IPS-11a (cell line): ENCODE results near the gene DNM2.
"Not testable (repeated sequence)": the region's sequence is repeated elsewhere in the genome, so short reads cannot be mapped to it uniquely, and the experiment has no call there.

Experiments
- H3K4me3 ChIP-seq: one replicate; pipeline ENCODE4 v1.5.1; 2013; ENCODE audit warnings: low read depth, low read length, control low read depth

DNM2 gene

DNA sequence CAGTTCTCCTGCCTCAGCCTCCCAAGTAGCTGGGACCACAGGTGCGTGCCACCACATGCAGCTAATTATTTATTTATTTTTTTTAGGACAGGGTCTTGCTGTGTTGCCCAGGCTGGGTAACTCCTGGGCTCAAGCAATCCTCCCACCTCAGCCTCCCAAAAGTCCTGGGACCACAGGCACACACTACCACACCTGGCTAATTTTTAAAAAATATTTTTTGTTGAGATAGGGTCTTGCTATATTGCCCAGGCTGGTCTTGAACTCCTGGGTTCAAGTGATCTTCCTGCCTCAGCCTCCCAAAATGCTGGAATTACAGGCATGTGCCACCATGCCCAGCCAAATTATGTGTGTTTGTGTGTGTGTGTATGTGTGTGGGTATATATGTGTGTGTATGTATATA is 139.0 kb downstream of the DNM2 start:
- not testable (repeated sequence) for H3K4me3 ChIP-seq

DNA sequence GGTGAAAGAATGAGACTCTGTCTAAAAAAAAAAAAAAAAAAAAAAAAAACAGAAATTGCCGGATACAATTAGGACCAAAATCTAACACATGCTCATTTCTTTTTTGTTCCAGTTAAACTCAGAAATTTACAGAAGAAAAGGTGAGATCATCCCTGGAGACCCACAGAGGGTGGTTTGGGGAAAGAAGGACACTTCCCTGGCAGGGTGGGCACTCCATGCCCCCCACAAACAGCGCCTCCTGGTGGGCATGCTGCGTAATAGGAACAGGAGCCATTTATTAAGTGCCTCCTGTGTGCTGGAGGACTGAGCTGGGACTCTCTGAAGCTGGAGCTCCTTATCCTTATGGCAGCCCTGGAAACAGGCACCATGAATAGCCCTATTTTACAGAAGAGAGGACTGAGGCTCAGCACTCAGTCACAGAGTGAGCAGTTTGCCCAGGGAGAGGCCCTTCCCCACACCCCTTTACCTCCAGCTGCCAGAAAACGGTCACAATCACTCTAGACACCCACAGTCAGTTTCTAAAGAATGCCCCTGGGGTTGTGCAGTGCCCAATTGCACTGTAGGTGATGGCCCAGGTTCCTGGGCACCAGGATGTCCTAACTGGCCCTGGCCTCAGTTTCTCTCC is 140.4 kb downstream of the DNM2 start:
- H3K4me3 ChIP-seq = no peak overlapping the region

DNA sequence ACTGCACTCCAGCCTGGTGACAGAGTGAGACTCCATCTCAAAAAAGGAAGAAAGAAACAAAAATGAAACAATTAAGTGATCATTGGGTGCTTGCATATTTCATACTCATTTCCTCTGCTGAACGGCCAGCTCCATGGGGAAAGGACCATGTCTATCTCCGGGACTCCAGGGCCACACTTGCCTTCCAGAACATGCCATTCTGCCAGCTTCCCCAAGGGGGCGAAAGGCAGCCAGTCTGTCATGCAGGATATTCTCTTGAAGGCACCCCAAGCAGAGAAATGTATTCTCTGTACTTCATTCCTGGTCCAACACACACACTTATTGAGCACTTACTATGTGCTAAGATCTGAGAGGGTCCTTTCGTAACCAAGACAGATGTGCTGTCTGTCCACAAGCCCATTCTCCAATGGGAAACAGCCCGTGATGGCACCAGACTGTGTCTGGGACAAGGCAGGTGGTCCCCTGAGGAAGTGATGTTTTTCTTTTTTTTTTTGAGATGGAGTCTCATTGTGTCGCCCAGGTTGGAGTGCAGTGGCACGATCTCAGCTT is 143.3 kb downstream of the DNM2 start:
- no peak overlapping the region for H3K4me3 ChIP-seq

DNA sequence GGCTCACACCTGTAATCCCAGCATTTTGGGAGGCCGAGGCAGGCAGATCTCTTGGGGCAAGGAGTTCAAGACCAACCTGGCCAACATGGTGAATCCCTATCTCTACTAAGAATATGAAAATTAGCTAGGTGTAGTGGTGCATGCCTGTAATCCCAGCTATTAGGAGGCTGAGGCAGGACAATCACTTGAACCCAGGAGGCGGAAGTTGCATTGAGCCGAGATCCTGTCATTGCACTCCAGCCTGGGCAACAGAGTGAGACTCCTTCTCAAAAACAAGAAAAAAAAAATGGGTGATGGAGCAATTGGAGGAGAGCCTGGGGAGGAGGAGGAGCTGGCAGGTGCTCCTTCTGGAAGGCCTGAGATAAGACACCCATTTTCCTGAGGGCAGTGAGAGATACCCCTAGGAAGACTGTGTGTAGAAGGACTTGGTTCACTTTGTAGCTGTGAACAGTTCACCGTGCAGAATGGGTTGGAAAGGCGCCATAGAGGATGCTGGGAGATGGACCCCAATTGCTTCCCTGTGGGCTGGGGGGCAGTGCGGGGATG is 144.8 kb downstream of the DNM2 start:
- no peak overlapping the region for H3K4me3 ChIP-seq

DNA sequence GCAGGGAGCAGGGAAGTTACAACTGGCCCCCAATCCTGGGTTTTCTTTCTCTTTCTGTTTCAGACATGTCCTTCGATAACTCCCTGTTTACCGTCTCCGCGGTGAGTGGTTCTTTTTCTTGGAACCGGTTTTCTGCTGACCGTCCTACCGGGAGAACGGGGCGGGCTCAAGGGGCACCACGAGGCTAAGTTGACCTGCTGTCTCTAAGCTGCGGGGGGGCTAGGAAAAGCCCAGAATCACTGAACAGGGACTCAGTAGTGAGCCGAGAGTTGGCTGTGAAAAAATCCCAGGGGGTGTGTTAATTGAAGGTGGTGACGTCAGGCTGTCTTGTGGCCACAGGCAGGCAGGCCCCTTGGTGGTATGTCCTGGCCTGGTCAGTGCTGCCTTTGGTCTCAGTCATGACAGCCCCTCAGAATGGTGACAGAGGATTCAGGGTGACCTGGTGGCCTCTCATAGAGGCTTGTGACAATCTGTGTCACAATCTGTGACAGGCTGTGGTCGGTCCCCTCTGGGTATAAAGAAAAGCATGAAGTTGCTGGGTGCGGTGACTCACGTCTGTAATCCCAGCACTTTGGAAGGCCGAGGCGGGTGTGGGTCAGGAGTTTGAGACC is 145.3 kb downstream of the DNM2 start:
- H3K4me3 ChIP-seq = no peak overlapping the region

DNA sequence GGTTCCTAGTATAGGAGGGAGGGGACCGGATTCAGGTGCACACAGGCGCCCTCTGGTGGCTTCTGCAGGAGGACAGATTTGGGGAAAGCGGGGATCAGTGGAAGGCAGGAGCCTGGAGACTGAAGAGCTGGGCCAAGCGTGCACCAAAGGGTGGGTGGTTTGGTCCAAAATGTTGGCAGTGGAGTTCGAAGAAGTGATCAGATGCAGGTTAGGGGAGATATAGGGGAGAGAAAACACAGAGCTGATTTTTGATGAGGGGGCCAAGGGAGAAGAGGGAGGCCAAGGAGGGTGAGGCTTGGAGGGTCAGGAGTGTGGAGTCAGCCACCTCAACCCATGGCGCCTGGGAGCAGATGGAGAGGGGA is 146.6 kb downstream of the DNM2 start:
- no peak overlapping the region for H3K4me3 ChIP-seq

DNA sequence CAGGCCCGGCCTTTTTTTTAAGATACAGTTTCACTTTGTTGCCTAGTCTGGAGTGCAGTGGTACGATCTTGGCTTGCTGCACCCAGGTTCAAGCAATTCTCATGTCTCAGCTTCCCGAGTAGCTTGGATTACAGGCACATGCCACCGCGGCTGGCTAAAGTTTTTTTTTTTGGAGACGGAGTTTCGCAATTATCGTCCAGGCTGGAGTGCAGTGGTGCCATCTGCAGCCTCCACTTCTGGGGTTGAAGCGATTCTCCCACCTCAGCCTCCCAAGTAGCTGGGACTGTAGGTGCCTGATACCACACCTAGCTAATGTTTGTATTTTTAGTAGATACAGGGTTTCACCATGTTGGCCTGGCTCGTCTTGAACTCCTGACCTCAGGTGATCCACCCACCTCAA is 148.6 kb downstream of the DNM2 start:
- H3K4me3 ChIP-seq = no peak overlapping the region

DNA sequence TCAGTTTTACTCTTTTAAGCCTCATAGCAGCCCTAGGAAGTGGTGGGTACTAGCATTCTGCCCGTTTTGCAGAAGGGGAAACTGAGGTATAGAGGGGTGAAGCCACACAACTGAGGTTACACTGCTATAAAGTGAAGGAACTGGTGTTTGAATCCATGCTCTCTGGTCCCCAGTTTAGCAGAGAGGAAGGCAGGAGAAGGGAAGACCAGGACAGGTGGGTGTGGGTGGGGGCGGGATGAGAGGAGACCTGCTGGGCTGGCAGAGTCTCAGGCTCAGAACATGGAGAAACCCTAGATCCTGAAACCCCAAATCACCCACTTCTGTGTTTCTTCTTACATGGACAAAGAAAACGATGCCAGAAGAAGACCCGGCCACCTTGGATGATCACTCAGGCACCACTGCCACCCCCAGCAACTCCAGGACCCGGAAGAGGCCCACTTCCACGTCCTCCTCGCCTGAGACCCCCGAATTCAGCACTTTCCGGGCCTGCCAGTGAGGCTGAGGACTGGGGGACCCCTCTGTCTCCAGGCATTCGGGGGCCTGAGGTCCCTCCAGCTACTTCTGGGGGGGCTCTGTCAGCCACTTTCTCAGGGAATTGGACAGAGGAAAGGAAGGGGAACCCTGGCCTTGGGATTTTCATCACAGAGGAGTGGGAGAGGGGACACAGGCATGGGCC is 151.1 kb downstream of the DNM2 start:
- no peak overlapping the region for H3K4me3 ChIP-seq

DNA sequence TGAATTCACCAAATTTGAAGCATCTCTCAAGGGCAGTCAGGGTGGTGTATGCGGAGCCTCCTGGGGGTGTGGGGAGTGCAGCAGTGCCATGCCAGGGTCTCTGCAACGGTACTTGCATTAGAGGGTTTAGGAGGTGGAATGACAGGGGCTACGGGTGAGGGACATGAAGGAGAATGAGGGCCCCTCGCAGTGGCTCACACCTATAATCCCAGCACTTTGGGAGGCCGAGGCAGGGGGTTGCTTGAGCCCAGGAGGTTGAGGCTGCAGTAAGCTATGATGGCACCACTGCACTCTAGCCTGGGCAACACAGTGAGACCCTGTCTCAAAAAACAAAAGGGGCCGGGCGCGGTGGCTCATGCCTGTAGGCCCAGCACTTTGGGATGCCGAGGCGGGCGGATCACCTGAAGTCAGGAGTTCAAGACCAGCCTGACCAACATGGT is 152.0 kb downstream of the DNM2 start:
- not testable (repeated sequence) for H3K4me3 ChIP-seq

DNA sequence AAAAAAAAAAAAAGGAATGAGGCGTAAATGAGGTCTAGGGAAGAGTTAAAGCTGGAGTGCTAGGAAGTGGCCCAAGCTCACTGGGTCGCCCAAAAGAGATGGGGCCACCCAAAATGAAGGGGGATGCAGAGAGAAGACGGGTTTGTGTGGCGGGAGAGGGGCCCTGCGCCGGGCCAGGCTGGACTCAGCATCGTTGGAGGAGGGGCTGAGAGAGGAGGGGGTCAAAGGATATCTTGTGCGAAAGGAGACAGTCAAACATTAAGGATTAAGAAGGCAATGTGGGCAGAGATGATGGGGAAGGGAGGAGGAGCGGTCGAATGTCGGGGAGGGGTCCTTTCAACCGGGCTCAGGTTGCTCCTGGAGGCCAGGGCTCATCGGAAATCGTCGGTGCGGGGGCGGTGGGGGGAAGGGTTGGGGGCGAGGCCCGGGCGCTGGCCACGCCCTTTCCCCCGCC is 152.6 kb downstream of the DNM2 start:
- H3K4me3 ChIP-seq = peak overlapping the region; percentile 27

DNA sequence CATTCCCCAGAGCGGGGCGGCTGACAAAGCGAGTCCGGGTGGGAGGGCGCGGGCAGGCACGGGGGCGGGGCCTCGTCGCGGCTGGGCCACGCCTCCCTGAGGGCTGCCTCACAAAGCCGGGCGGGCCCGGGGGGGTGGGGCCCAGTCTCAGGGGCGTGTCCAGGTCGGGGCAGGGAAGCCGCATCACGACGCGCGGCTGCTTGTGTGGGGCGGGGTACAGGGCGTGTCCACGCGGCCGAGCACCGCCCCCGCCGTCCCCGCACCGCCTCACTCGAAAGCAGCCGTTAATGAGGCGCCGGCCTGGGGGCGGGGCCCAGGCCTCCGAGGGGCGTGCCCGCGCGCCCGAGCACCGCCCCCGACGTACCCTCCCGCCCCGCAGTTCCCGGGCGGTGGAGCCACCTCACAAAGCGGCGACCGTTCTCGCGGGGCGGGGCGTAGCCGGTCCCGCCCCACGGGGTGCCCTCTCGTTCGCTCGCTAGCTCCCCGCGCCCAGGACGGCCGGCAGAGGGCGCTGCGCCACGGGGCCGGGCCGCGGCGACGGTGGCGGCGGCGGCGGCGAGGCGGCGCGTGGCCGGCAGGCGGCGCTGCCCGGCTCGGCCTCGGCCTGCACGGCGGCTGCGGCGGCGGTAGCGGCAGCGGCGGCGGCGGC is 153.2 kb downstream of the DNM2 start, which contains the start of gene CARM1:
TSS of gene CARM1 (plus strand) at position 599 of the 649 bp plus-strand sequence. CDS start 150 bp downstream, outside the sequence.
- H3K4me3 ChIP-seq = peak within 1 kb of the TSS; percentile 67

DNA sequence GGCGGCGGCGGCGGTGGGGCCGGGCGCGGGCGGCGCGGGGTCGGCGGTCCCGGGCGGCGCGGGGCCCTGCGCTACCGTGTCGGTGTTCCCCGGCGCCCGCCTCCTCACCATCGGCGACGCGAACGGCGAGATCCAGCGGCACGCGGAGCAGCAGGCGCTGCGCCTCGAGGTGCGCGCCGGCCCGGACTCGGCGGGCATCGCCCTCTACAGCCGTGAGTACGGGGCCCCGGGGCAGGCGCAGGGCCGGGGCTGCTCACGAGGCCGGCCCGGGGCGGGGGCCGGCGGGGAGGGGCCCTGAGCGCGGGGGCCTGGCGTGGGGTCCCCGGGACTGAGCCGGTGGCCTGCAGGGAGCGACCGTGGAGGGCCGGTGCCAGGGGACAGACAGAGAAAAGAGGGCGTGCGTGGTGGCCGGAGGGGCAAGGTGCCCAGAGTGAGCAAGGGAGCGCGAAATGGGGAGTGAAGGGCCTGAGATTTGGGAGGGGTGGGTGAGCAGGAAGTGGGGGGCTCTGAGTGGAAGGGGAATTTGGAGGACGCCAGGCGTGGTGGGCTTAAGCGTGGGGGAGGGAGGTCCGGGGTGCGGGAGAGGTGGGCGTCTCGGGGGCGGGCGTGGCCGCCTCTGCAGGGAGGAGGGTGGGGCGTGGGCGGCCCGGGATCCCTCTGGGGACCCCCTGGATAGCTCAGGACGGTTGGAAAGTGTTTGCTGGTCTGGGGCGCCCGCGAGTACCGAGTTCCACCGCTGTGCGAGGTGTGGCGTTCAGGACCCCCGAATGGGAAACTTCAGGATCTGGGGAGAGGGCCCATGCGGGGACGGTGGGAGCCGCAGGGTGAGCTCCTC is 154.0 kb downstream of the DNM2 start:
- H3K4me3 ChIP-seq = peak overlapping the region; percentile 67

DNA sequence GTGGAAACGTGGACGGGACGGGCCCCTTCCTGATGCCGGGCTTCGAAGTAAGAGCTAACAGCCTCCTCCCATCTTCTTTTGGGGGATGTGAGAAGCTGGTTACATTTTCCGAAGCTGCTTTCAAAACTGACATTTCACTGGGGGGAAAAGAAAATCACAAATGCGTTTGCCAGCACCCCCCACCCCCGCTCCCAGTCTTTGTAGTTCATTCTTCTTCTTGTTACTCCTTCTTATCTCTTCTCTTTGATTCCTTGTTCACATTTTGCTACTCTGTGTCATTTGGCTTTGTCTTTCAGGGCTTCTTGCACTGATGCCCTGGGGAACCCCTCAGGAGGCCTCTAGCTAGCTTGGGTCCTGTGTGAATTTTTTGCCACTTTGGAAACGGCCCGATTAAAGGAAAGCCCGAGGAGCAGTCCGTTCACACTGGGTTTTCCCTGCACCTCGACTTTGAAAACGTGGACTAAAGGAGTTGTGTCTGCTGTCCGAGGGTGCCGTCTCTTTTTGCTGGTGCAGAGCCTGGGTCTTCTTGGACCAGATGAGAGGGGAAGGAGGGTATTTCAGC is 154.7 kb downstream of the DNM2 start:
- peak overlapping the region; percentile 67 for H3K4me3 ChIP-seq

DNA sequence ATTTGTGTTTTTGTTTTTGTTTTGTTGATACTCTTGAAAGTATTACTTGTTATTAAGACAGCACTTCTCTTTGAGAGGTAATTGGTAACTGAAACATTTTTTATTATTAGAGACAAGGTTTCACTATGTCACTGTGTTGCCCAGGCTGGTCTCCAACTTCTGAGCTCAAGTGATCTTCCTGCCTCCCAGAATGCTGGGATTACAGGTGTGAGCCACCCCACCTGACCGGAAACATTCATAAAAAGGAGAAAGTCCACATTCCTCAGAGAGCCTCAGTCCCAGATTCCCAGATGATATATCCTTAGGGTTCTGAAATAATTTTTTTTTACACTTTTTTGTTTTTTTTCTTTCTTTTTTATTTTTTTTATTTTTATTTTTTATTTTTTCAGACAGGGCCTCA is 156.1 kb downstream of the DNM2 start:
- no peak overlapping the region for H3K4me3 ChIP-seq

DNA sequence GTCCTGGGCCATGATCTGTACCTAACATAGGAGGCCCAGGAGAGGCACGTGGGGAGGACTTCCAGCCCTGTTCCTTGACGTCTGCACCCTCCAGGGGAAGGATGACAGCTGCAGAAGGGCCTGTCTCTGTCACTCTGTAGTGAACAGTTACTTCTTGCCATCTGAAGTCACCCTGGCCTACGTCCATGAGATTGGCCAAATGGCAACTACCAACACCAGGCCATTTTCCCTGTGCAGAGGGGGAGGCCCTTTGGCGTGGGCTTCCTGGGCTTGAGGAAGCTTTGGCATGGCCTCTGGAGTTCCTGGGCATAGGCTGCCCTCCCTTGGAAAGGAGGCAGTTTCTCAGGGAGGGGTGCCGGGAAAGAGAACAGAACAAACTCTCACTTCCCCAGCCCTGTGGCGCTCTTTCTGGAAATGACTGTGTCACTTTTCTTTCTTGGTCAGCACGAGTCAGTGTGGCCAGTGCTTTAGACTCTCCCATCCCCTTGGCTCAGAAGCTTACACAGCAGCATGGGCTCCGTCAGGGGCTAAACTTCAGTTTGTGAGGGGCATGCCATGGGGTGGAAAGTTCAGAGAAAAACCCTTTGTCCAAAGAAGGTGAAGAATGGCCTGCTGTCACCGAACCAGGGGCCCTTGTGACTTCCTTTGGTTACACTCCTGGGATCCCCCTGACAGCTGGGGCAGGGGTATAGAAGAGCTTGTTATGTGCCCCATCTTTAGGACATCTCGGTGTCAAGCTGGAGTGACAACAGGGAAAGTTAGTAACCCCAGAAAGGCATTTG is 158.8 kb downstream of the DNM2 start:
- H3K4me3 ChIP-seq = no peak overlapping the region

DNA sequence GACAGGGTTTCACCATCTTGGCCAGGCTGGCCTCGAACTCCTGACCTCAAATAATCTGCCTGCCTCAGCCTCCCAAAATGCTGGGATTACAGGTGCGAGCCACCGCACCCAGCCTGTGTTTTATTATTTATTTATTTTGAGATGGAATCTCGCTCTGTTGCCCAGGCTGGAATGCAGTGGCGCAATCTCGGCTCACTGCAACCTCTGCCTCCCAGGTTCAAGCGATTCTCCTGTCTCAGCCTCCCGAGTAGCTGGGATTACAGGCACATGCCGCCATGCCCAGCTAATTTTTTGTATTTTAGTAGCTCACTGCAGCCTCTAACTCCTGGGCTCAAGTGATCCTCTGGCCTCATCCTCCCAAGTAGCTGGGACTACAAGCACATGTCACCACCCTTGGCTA is 159.7 kb downstream of the DNM2 start:
- H3K4me3 ChIP-seq = not testable (repeated sequence)

DNA sequence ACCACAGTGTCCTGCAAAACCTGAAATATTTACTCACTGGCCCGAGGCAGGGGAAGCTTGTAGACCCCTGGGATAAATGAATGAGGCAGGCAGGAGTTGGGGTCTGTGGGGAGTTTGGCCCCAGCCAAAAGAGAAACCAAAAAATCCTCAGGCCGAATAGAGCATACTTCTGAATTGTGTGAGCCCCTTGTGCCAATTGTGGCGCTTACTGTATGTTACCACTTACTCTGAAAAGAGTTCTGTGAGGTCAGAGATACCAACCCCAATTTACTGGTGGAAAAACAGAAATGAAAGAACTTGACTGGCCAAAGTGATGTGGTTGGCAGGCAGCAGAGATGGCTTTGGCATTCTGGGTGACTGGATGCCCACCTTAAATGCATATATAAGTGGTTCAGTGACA is 160.4 kb downstream of the DNM2 start:
- H3K4me3 ChIP-seq = no peak overlapping the region
